ENCODE data around the gene NOVA2. TPM values are rescaled to one million over a fixed set of nuclear protein-coding genes. Genes with fewer than 3 reads are reported as not detected.

NOVA2 gene
- polyA plus RNA-seq, 2 of the 4 experiments (the other 2 are of a cell fraction), result 0.06 to 0.30 TPM

DNA sequence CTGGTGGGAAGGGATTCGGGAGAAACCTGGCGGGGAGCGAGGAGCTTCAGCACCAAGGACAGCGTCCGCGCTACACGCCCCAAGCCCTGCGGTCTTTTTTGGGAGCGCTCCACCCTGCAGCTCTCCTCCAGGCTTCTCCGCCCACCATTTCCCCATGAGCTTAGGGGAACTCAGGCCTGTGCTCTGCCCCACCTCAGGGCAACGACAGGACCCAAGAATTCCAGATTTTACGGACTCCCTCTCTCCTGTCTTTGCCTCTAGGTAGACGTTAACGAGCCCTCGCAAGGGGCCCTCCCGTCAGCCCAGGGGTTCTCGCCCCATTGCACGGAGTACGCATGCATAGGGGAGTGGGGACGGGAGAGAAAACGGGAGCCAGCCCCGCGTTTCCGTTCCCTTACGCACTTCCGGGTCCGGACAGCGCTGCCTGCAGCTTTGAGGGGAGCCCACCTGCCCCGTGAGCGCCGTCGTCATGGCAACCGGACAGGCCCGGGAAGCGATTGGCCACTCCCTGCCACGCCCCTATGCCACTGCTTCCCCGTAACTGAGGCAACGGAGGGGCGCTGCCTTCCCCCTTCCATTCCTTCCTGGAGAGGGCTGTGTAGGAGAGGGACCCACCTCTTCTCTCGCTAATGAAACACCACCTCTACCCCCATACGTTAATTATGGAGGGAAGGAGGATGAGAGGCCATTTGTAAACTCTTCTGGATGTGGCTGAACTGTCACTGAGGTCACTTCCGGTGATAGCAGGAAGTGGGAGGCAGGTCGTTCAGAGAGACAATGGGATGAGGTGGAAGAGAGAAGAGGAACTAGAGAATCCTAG, 20.8 kb downstream of the NOVA2 start (continued):
- TF ChIP-seq ZFP36 (IDR thresholded peaks at IDR 0.05; ENCODE audit: borderline replicate concordance, partially characterized antibody) (no peak), FOSL2 (IDR thresholded peaks at IDR 0.05) (no peak), FOSL2 (CRISPR knock-in tag; IDR thresholded peaks at IDR 0.05) (peak; percentile 15; the same call in 1 of the 2 replicates), JUN (IDR thresholded peaks at IDR 0.05) (0 out of 5 replicates have a peak, but pooled peaks of 1 of the 2 experiments have one; percentile 17), RARB (CRISPR knock-in tag; IDR thresholded peaks at IDR 0.05) (no peak), MAZ (IDR thresholded peaks at IDR 0.05; ENCODE audit: borderline replicate concordance, low read depth, low read length) (0 out of 2 replicates have a peak, but pooled peaks have one; percentile 15)
- TF ChIP-seq, protein P1, sequence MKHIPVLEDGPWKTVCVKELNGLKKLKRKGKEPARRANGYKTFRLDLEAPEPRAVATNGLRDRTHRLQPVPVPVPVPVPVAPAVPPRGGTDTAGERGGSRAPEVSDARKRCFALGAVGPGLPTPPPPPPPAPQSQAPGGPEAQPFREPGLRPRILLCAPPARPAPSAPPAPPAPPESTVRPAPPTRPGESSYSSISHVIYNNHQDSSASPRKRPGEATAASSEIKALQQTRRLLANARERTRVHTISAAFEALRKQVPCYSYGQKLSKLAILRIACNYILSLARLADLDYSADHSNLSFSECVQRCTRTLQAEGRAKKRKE (CRISPR knock-in tag; IDR thresholded peaks at IDR 0.05; ENCODE audit: low read depth), result no peak

DNA sequence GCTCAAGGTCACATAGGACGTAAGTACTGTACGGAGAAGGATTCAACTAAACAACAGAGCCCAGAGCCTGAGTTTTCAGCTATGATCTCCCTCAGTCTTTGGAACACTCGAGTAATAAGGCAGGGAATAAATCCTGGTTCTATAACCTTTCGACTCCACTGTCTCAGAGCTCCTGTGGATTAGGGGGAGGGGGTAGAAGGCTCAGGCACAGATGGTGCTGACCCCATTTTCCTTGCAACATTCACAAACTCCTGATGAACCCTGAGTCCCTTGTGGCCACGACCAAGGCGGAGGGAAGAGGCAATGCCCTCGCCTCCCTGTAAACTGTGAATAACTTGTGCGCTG, 21.4 kb downstream of the NOVA2 start:
- ChIA-PET CTCF (interaction anchor here (0.6 to 1.8 kb wide), 8 partner anchors 8 to 653 kb away, joined by 3 to 5 read pairs (median 4); no protein-coding TSS in a partner anchor), POLR2A (interaction anchor here (0.7 to 1.6 kb wide), 4 partner anchors 13 to 183 kb away, joined by 3 to 9 read pairs (median 4); partner anchors contain the start of genes CCDC61, MYPOP and SIX5)
- Histone ChIP-seq H3K9me3 (no peaks in the 10 kb centered on the region), H3K4me1 (peaks cover 17% of the 10 kb centered on the region), H3K4me3 (peak overlapping the region; percentile 57), H3K4me2 (peak overlapping the region; percentile 99), H3K27ac (no peak overlapping the region; a peak in 1 of 6 replicates)
- no peak for DNase-seq (ENCODE audit: low read depth in 1 of 2, low spot score in 1 of 2)
- TF ChIP-seq CBX8 (IDR thresholded peaks at IDR 0.05) (no peak), GATA3 (IDR thresholded peaks at IDR 0.05; ENCODE audit: borderline replicate concordance) (no peak), TP53 (CRISPR knock-in tag; IDR thresholded peaks at IDR 0.05) (peak; percentile 27; the same call in 1 of the 2 replicates), SMC3 (IDR thresholded peaks at IDR 0.05) (no peak), ESRRA (IDR thresholded peaks at IDR 0.05; ENCODE audit: borderline replicate concordance, low read length) (no peak), TFCP2L1 (CRISPR knock-in tag; IDR thresholded peaks at IDR 0.05) (no peak)
- TF ChIP-seq, protein P2, sequence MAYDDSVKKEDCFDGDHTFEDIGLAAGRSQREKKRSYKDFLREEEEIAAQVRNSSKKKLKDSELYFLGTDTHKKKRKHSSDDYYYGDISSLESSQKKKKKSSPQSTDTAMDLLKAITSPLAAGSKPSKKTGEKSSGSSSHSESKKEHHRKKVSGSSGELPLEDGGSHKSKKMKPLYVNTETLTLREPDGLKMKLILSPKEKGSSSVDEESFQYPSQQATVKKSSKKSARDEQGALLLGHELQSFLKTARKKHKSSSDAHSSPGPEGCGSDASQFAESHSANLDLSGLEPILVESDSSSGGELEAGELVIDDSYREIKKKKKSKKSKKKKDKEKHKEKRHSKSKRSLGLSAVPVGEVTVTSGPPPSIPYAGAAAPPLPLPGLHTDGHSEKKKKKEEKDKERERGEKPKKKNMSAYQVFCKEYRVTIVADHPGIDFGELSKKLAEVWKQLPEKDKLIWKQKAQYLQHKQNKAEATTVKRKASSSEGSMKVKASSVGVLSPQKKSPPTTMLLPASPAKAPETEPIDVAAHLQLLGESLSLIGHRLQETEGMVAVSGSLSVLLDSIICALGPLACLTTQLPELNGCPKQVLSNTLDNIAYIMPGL (CRISPR knock-in tag; IDR thresholded peaks at IDR 0.05; ENCODE audit: borderline replicate concordance), result no peak
- no peak for FAIRE-seq
- peak; percentile 6; a peak in 2 of 6 replicates for ATAC-seq
- 26% methylated on average over 8 of the region's 8 CpGs for WGBS (ENCODE audit: missing lambda C conversion rate)

DNA sequence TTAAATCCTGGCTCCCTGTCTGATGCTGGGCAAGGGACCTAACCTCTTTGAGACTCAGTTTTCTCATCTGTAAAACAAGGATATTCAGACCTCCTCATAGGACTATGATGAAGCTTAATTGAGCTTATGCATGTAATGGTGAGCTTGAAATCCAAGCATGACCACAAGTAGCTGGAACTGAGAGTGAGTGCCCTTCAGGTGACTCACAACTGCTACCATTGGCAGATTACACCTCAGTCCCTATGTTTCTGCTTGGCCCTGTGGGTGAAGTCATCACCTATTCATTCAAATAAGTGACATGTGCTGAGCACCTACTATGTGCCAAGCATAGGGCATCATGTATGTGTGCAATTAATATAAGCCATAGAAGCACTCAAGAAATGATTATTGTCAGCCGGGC, 25.7 kb downstream of the NOVA2 start:
- POLR2A ChIA-PET, result interaction anchor here (0.6 to 1.2 kb wide), 3 partner anchors 42 to 177 kb away, joined by 3 to 9 read pairs (median 6); no protein-coding TSS in a partner anchor
- WGBS (ENCODE audit: missing lambda C conversion rate), result 88% methylated on average over 1 of the region's 1 CpG
- H3K27ac ChIP-seq, result no peak overlapping the region
- no peak for FAIRE-seq
- DNase-seq (ENCODE audit: low read depth in 1 of 2, low spot score in 1 of 2), result no peak
- ATAC-seq, result no peak
- no peak overlapping the region for H3K4me2 ChIP-seq
- 0 out of 3 replicates have a peak, but pooled peaks cover 4% of the 10 kb centered on the region for H3K9me3 ChIP-seq
- CTCF ChIA-PET, result interaction anchor here (0.5 to 2.0 kb wide), 4 partner anchors 20 to 473 kb away, joined by 3 to 5 read pairs (median 4); no protein-coding TSS in a partner anchor
- TF ChIP-seq EHMT2 (IDR thresholded peaks at IDR 0.05; ENCODE audit: low read depth) (no peak), EHF (CRISPR knock-in tag; IDR thresholded peaks at IDR 0.05) (no peak), KDM5A (IDR thresholded peaks at IDR 0.05) (no peak), CHD2 (IDR thresholded peaks at IDR 0.05; ENCODE audit: low read length, partially characterized antibody) (no peak)
- TF ChIP-seq, protein P3, sequence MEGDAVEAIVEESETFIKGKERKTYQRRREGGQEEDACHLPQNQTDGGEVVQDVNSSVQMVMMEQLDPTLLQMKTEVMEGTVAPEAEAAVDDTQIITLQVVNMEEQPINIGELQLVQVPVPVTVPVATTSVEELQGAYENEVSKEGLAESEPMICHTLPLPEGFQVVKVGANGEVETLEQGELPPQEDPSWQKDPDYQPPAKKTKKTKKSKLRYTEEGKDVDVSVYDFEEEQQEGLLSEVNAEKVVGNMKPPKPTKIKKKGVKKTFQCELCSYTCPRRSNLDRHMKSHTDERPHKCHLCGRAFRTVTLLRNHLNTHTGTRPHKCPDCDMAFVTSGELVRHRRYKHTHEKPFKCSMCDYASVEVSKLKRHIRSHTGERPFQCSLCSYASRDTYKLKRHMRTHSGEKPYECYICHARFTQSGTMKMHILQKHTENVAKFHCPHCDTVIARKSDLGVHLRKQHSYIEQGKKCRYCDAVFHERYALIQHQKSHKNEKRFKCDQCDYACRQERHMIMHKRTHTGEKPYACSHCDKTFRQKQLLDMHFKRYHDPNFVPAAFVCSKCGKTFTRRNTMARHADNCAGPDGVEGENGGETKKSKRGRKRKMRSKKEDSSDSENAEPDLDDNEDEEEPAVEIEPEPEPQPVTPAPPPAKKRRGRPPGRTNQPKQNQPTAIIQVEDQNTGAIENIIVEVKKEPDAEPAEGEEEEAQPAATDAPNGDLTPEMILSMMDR (IDR thresholded peaks at IDR 0.05), result no peak
- TF ChIP-seq, protein P4, sequence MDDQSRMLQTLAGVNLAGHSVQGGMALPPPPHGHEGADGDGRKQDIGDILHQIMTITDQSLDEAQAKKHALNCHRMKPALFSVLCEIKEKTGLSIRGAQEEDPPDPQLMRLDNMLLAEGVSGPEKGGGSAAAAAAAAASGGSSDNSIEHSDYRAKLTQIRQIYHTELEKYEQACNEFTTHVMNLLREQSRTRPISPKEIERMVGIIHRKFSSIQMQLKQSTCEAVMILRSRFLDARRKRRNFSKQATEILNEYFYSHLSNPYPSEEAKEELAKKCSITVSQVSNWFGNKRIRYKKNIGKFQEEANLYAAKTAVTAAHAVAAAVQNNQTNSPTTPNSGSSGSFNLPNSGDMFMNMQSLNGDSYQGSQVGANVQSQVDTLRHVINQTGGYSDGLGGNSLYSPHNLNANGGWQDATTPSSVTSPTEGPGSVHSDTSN (IDR thresholded peaks at IDR 0.05), result no peak
- TF ChIP-seq, protein P1 (CRISPR knock-in tag; IDR thresholded peaks at IDR 0.05; ENCODE audit: low read depth), result no peak
- TF ChIP-seq, protein P5, sequence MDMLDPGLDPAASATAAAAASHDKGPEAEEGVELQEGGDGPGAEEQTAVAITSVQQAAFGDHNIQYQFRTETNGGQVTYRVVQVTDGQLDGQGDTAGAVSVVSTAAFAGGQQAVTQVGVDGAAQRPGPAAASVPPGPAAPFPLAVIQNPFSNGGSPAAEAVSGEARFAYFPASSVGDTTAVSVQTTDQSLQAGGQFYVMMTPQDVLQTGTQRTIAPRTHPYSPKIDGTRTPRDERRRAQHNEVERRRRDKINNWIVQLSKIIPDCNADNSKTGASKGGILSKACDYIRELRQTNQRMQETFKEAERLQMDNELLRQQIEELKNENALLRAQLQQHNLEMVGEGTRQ (IDR thresholded peaks at IDR 0.05), result no peak
- no peak overlapping the region for H3K4me3 ChIP-seq
- peaks cover 5% of the 10 kb centered on the region for H3K4me1 ChIP-seq

All from A549 (cell line).